Esophagus (tissue), 2 donors: Measurements from ENCODE around the gene CDC42EP1. TPM values are rescaled to one million over a fixed set of nuclear protein-coding genes. Genes with fewer than 3 reads are reported as not detected.

Experiments used
- H3K27ac ChIP-seq, 2 donors: one replicate each; pipeline ENCODE4 v1.5.1; 2013; ENCODE audit warnings: low read depth in 2 of 2, mild to moderate bottlenecking in 2 of 2, inconsistent platforms in 1 of 2, low read length in 1 of 2, moderate library complexity in 1 of 2
- H3K27me3 ChIP-seq, 2 donors: one replicate each; pipeline ENCODE4 v1.6.1; 2013; ENCODE audit warnings: low read length in 2 of 2, control low read depth in 1 of 2, mild to moderate bottlenecking in 1 of 2; ENCODE audit not compliant: insufficient read depth in 2 of 2, control insufficient read depth in 1 of 2
- H3K36me3 ChIP-seq, 2 donors: one replicate each; pipeline ENCODE4 v1.6.1; 2013; ENCODE audit warnings: low read length in 1 of 2; ENCODE audit not compliant: control insufficient read depth in 2 of 2, insufficient read depth in 2 of 2
- H3K4me1 ChIP-seq, 2 donors: one replicate each; pipeline ENCODE4 v1.6.1; 2013; ENCODE audit warnings: low read length in 1 of 2; ENCODE audit not compliant: control insufficient read depth in 2 of 2, insufficient read depth in 2 of 2
- H3K4me3 ChIP-seq, 2 donors: one replicate each; pipeline ENCODE4 v1.5.1; 2013; ENCODE audit warnings: low read length in 2 of 2, mild to moderate bottlenecking in 2 of 2, low read depth in 1 of 2, moderate library complexity in 1 of 2
- H3K9me3 ChIP-seq, 2 donors: one replicate each; pipeline ENCODE4 v1.6.1; 2013; ENCODE audit warnings: mild to moderate bottlenecking in 2 of 2, low read depth in 1 of 2, low read length in 1 of 2, moderate library complexity in 1 of 2; ENCODE audit not compliant: control insufficient read depth in 2 of 2, insufficient read depth in 1 of 2
- WGBS, 2 donors: extraction: QIAGEN DNeasy Blood & Tissue Kit; methylation state at CpG; one replicate each; pipeline ENCODE4 v1.1.7; 2013; 5-methylcytosine and 5-hydroxymethylcytosine counted together
- polyA plus RNA-seq, 2 donors: library from polyadenylated mRNA; stranded (reverse); fragments of 200-250 nt; gene quantifications; one replicate each; pipeline ENCODE4 v1.2.3, GENCODE V29; 2013
- donor health status: healthy with polysubstance abuse.
- donor health status: Bipolar disorder and iron deficiency.

Gene CDC42EP1
- 10 to 100 TPM; 50.1 to 64.3 TPM for polyA plus RNA-seq

GRCh38 chr22:37559901-37560607 is at the start of gene CDC42EP1:
CDC42EP1 (plus strand) TSS chr22:37560480; CDS start chr22:37566350, 5,870 bp downstream.
- H3K27ac ChIP-seq = peak within 1 kb of the TSS; percentile 96 to 97
- H3K27me3 ChIP-seq = no peaks in the 10 kb centered on the region
- no peaks in the 10 kb centered on the region for H3K9me3 ChIP-seq
- peaks cover 14 to 34% of the 10 kb centered on the region in 2 donors for H3K4me1 ChIP-seq
- peaks cover 0 to 4% of the 10 kb centered on the region in 2 donors for H3K36me3 ChIP-seq
- peak within 1 kb of the TSS; percentile 78 to 79 for H3K4me3 ChIP-seq
- 7 to 8% methylated on average over 39 to 76 of the region's 76 CpGs for WGBS, 2 donors

GRCh38 chr22:37511395-37512104 is 48.7 kb upstream of the CDC42EP1 start:
- H3K27me3 ChIP-seq = no peaks in the 10 kb centered on the region
- H3K36me3 ChIP-seq = peaks cover 0 to 22% of the 10 kb centered on the region in 2 donors
- 88 to 90% methylated on average over 6 of the region's 6 CpGs for WGBS, 2 donors
- H3K9me3 ChIP-seq = no peaks in the 10 kb centered on the region
- H3K4me1 ChIP-seq = peaks cover 6 to 30% of the 10 kb centered on the region in 2 donors
- no peak overlapping the region for H3K4me3 ChIP-seq
- H3K27ac ChIP-seq = peak overlapping the region in 1 of 2 donors; percentile 23

- Histone ChIP-seq H3K9me3 (no peaks in the 10 kb centered on the region), H3K36me3 (peaks cover 0 to 18% of the 10 kb centered on the region in 2 donors), H3K27me3 (no peaks in the 10 kb centered on the region), H3K4me3 (no peak overlapping the region), H3K27ac (no peak overlapping the region), H3K4me1 (peaks cover 2 to 21% of the 10 kb centered on the region in 2 donors)
- 59 to 69% methylated on average over 15 of the region's 15 CpGs for WGBS, 2 donors
Observed at GRCh38 chr22:37514526-37515051, 45.7 kb upstream of the CDC42EP1 start.

- H3K4me1 ChIP-seq = peaks cover 2 to 24% of the 10 kb centered on the region in 2 donors
- no peaks in the 10 kb centered on the region for H3K27me3 ChIP-seq
- WGBS, 2 donors = 88 to 91% methylated on average over 23 of the region's 23 CpGs
- no peaks in the 10 kb centered on the region for H3K9me3 ChIP-seq
- H3K4me3 ChIP-seq = no peak overlapping the region
- H3K27ac ChIP-seq = no peak overlapping the region
- H3K36me3 ChIP-seq = peaks cover 0 to 18% of the 10 kb centered on the region in 2 donors
Observed at GRCh38 chr22:37515901-37516300, 44.4 kb upstream of the CDC42EP1 start.

GRCh38 chr22:37516456-37516855 is 43.8 kb upstream of the CDC42EP1 start:
- H3K4me1 ChIP-seq = peaks cover 2 to 24% of the 10 kb centered on the region in 2 donors
- no peaks in the 10 kb centered on the region for H3K27me3 ChIP-seq
- peaks cover 0 to 18% of the 10 kb centered on the region in 2 donors for H3K36me3 ChIP-seq
- no peaks in the 10 kb centered on the region for H3K9me3 ChIP-seq
- no peak overlapping the region for H3K27ac ChIP-seq
- no peak overlapping the region for H3K4me3 ChIP-seq
- WGBS, 2 donors = 71 to 98% methylated on average over 1 of the region's 1 CpG

GRCh38 chr22:37517826-37518450 is 42.3 kb upstream of the CDC42EP1 start:
- peaks cover 0 to 18% of the 10 kb centered on the region in 2 donors for H3K4me1 ChIP-seq
- no peaks in the 10 kb centered on the region for H3K9me3 ChIP-seq
- H3K27ac ChIP-seq = peak overlapping the region; percentile 8 to 68
- WGBS, 2 donors = 49 to 62% methylated on average over 15 of the region's 15 CpGs
- H3K4me3 ChIP-seq = peak overlapping the region; percentile 58 to 77
- H3K36me3 ChIP-seq = peaks cover 0 to 12% of the 10 kb centered on the region in 2 donors
- H3K27me3 ChIP-seq = no peaks in the 10 kb centered on the region

GRCh38 chr22:37518509-37519267 is 41.6 kb upstream of the CDC42EP1 start:
- Histone ChIP-seq H3K36me3 (peaks cover 0 to 12% of the 10 kb centered on the region in 2 donors), H3K27me3 (no peaks in the 10 kb centered on the region), H3K4me3 (peak overlapping the region; percentile 58 to 77), H3K9me3 (no peaks in the 10 kb centered on the region), H3K27ac (peak overlapping the region; percentile 68 to 71), H3K4me1 (peaks cover 0 to 18% of the 10 kb centered on the region in 2 donors)
- WGBS, 2 donors = 8 to 14% methylated on average over 46 to 63 of the region's 63 CpGs

- 3 to 8% methylated on average over 47 to 99 of the region's 99 CpGs for WGBS, 2 donors
- peak within 1 kb of the TSS; percentile 68 to 71 for H3K27ac ChIP-seq
- peak within 1 kb of the TSS; percentile 58 to 77 for H3K4me3 ChIP-seq
- peaks cover 0 to 7% of the 10 kb centered on the region in 2 donors for H3K36me3 ChIP-seq
- H3K27me3 ChIP-seq = no peaks in the 10 kb centered on the region
- H3K4me1 ChIP-seq = peaks cover 0 to 15% of the 10 kb centered on the region in 2 donors
- H3K9me3 ChIP-seq = no peaks in the 10 kb centered on the region
Observed at GRCh38 chr22:37519268-37520195, 40.7 kb upstream of the CDC42EP1 start, which contains the start of gene CARD10. CARD10 (minus strand) TSS chr22:37519415; CDS start chr22:37519200, 215 bp downstream.
